Activated CD4-positive, alpha-beta T cell treated with anti-CD3 and anti-CD28 coated beads, Interleukin-2, amount 50 U/mL, for 48 hours (primary cell): ENCODE results near the gene PPP6R2.

Experiments used
- DNase-seq, 2 experiments: peaks; one replicate each; pipeline ENCODE4 v3.0.0-alpha.2; 2020

The PPP6R2 gene

GRCh38 chr22:50454556-50455075 lies 111.5 kb downstream of the PPP6R2 start:
- no peak for DNase-seq

- DNase-seq: no peak
These were observed 112.1 kb downstream of the PPP6R2 start for GRCh38 chr22:50455201-50455600.

- no peak for DNase-seq
These were observed 112.9 kb downstream of the PPP6R2 start for GRCh38 chr22:50456026-50456425.

DNA sequence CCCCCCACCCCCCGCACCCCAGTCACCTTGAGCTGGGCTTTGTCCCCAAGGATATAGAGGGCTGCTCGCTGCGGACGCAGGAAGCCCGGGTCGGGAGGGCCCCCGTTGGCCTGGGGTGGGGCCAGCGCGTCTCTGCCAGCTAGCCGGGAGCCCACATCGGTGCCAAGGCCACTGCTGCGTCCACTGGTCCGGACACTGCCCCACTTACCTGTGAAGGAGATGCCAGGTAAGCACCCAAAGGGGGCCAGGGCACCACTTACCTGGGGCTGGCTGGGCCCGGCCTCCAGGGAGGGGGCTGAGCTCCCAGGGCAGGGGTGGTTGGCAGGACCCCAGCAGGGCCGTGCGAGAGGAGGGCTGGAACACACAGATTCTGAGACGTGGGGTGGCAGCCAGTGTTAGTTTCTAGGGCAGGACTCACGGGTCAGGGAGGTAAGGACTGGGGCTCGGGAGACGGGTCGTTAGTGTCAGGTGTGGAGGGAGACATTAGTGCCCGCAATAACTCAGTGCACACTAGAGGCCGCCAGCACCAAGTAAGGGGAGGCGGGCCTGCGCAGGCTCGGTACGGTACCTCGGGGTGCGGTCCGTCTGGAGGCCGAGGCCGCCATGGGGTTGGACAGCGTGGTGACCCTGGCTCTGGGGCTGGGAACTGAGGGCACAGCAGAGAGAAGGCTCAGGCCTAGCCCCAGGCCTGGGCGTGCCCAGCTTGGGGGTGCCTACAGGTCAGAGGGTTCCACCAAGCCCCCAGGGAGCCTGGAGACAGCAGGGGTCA lies 113.5 kb downstream of the PPP6R2 start:
- peak in 1 of 2 experiments; percentile 17 for DNase-seq

DNA sequence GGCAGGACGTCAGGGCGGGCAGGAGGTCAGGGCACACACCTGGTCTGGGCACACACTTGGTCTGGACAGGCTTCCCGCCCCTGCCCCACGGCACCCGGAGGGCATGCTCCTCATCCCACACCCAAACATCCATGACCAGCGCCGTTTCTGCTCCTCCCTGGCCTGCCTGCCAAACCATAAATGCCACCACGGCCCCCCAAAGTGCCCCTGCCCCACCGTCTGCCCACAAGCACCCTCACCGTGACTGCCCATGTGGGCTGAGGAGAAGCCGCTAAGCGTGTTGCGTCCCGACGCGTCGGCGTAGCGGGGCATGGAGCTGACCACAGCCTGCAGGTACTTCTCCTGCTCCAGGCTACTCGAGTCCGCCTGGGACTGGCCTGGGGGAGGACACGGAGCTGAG lies 115.9 kb downstream of the PPP6R2 start:
- DNase-seq: no peak

GRCh38 chr22:50459496-50460140 lies 116.5 kb downstream of the PPP6R2 start:
- no peak for DNase-seq

- DNase-seq: no peak
These were observed 117.8 kb downstream of the PPP6R2 start for GRCh38 chr22:50460938-50461337.

DNA sequence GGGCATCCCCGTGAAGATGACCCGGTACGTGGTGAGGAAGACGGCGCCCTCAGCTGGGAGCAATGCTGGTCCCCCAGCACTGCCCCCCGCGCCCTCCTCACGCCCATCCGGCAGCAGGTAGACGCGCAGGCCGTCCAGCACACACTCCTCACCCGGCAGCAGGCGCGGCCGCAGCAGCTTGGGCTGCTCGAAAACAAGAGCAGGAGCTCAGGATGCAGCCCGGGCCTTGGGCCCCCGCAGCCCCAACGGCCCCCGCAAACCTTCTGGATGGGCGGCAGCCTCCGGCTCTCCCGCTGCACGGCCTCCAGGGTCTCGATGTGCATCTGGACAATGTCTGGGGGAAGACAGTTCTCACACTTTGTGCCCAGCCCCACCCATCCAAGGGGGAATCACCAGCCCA lies 118.4 kb downstream of the PPP6R2 start:
- no peak for DNase-seq

- DNase-seq: no peak
These were observed 118.9 kb downstream of the PPP6R2 start for GRCh38 chr22:50461979-50462540.

DNA sequence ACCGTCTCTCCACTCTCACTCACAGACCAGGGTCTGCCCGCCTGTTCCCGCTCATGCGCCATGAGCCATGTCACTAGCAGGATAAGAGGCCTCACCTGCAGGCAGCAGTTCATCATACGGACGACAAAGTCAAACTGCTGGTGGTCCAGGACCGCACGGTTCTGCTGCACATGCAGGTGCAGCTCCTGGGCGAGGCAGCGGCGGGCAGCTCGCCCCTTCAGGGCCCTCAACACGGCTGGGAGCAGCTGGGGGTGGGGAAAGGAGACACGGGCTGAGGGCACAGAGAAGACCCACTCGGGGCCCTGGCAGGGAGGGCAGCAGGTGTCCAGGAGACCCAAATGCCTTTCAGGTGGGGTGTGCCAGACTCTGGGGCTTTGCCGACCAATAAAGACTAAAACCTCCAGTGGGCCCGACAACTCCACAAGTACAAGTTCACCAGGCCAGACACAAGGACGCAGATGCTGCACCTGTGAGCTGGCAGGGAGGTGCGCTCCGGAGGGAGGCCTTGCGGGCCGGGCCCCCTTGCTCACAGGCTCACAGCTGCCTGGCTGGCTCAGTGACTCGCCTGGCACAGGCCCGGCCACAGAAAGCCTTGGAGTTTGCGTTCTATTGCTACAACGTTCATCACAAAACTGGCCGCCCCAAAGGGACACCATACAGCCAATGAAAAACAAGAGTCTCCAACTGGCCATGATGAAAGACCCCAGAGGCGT lies 120.2 kb downstream of the PPP6R2 start:
- DNase-seq: no peak

- no peak for DNase-seq
These were observed 121.3 kb downstream of the PPP6R2 start for GRCh38 chr22:50464451-50464850.

- no peak for DNase-seq
These were observed 122.2 kb downstream of the PPP6R2 start for GRCh38 chr22:50465066-50465930.

DNA sequence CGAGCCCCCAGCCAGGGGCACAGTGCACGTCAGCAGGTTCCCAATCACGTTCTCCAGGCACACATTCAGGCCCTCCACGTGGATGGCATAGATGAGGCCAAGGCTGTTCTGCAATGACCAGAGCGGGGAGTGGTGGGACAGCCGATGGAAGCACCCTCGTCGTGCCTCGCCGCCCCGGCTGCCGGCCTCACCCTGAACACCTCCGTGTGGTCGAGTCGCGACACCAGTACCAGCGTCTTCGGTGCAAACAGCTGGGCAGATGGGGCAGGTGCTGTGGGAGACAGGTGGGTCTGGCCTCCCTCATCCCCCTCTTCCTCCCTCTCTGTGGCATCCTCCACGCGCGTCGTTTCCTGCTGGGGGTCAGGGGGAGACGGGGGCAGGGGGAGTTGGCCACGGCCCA lies 124.2 kb downstream of the PPP6R2 start:
- no peak for DNase-seq

DNA sequence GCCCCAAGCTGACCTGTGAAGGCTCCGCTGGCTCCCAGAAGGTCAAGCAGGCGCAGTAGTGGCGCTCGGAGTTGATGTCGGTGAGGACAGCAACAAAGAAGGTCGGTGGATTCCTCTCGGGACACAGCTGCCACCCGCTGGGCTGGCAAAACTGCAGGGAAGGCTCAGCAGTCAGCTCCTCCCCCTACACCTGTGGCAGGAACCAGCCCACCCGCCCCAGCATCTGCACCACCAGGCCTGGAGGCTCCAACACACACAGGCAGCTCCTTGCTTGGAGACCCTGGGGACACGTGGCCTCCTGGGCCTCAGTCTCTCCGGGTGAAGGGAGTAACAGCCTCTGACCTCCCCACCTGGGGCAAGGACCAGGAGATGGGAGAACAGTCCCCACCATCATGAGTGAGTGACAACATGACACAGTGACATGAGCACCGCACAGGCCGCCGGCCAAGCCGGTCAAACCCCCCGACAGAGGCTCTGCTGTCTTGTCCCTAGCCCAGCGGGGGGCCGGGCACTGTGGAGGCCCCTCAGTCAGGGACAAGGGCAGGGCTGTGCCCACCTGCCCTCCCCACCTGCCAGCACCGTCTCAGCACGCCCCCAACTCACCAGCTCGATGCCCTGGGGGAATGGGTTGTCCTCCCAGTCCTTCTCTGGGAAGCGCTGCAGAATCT lies 124.8 kb downstream of the PPP6R2 start:
- DNase-seq: no peak

DNA sequence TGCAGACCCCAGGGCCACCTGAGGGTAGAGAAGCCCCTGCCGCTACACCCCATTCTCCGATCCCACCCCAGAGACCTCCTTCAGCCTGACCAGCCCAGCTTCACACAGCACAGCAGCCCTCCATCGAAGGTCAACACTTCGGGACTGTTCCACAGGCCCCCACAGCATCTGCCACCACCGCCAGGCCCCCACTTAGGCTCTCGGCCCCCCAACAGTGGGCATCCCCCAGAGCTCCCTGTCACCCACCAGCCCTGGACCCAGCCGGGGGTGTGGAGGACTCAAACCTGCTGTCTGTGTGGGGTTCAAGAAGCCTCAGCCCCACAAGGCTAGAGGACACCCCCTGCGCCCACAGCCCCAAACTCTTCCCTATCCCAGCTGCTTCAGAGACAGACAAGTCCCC lies 125.5 kb downstream of the PPP6R2 start:
- DNase-seq: no peak

GRCh38 chr22:50469377-50470305 lies 126.5 kb downstream of the PPP6R2 start:
- peak; percentile 92 to 94 for DNase-seq

DNA sequence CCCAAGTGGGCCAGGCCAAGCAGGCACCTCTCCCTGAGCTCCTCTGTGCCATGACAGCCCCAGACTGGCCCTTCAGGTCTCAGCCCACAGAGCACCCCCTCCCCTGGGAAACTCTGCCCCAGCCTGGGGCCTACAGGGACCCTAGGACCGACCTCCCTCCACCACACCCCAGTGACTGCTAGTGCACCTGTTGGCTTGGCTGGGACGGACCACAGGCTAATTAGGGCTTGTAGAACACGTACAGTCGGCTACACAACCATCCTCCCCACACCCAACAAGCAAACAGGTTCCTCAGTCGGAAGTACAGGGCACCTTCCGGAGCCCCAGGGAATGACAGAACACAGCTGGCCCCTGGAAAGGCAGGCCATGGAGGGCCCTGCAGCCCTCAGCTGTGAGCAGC lies 127.4 kb downstream of the PPP6R2 start:
- peak in 1 of 2 experiments; percentile 26 for DNase-seq

- no peak for DNase-seq
These were observed 128.2 kb downstream of the PPP6R2 start for GRCh38 chr22:50471197-50471847.

DNA sequence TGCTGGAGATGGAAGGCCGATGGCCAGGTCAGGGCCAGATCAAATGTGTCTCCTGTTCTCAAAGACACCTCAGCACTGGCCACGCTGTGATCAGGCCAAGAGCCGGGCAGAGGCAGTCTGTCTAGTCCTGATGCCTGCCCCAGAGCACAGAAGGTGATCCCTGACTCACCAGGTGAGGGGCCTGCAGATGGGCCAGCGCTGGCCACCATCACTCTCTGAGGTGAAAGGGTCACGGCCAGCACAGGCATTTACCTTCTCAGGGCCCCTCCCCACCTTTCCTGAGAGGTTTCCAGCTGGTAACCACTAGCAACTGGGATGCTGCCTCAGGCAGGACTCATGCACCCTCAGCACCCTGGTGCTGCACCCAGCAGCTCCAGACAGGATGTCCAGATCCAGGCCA lies 128.8 kb downstream of the PPP6R2 start:
- no peak for DNase-seq

DNA sequence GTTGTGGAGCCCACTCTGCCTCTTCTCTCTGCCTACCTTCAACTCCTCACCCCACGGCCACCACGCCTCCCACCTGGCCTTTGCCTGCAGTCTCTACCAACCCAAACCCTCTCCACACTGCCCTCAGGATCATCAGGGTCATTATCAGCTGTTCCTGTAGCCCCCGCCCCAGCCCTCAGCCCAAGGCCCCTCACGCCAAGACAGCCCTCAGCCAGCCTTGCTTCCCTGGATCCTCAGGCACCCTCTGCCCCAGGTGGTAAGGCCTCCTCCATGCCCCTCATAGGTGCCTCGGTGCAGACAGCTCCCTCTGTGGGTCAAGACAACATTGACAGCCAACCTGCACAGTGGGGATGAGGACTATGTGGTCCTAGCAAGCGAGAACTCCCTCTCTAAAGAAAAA lies 130.0 kb downstream of the PPP6R2 start:
- DNase-seq: peak; percentile 46 to 55
